Lower lobe of right lung (tissue), 2 donors: ENCODE results near the gene LHFPL6. TPM values are rescaled to one million over a fixed set of nuclear protein-coding genes. Genes with fewer than 3 reads are reported as not detected.

ENCODE experiments used
- ATAC-seq, 2 donors: fragments of 200-7000 bp; cut with Tn5 transposase; one replicate each; pipeline ENCODE4 v1.9.1; 2020 to 2022; ENCODE audit warnings: mild to moderate bottlenecking in 2 of 2, moderate library complexity in 2 of 2
- DNase-seq: peaks from one replicate; pipeline ENCODE4 v3.0.0-alpha.2; 2020
- H3K27ac ChIP-seq: fragments of 200-600 bp; one replicate; pipeline ENCODE4 v1.8.0; 2022
- H3K27me3 ChIP-seq: fragments of 200-600 bp; one replicate; pipeline ENCODE4 v1.8.0; 2022; ENCODE audit warnings: low read depth
- H3K36me3 ChIP-seq: fragments of 200-600 bp; one replicate; pipeline ENCODE4 v1.8.0; 2022; ENCODE audit warnings: mild to moderate bottlenecking
- H3K4me1 ChIP-seq: fragments of 200-600 bp; one replicate; pipeline ENCODE4 v1.8.0; 2022
- H3K4me3 ChIP-seq: fragments of 200-600 bp; one replicate; pipeline ENCODE4 v1.8.0; 2022; ENCODE audit warnings: mild to moderate bottlenecking
- H3K9me3 ChIP-seq: fragments of 200-600 bp; one replicate; pipeline ENCODE4 v1.8.0; 2022
- CTCF ChIP-seq: fragments of 200-600 bp; IDR thresholded peaks from one replicate; pipeline ENCODE4 v1.8.0; 2022; ENCODE audit warnings: antibody characterized with exemption, mild to moderate bottlenecking
- intact Hi-C: fragments of 100-400 bp; cut with DNase I; formaldehyde crosslinking; loops from one replicate; pipeline ENCODE4 v1.11.0; 2022
- total RNA-seq: library from RNA; stranded (reverse); fragmentation: NEBNext Ultra II Directional; extraction: Animal tissue kit (Norgen Biotek cat#: 25700); gene quantifications from one replicate; pipeline ENCODE4 v1.2.1, GENCODE V29; 2021
- donor health status: DM: no; HTN: yes; CAD: no; lungs with severe emphysema.

Gene LHFPL6
- total RNA-seq, 1 donor from 2014 or later, result 68.7 TPM

GRCh38 chr13:39499604-39500003 is 103.4 kb downstream of the LHFPL6 start:
- DNase-seq (no peak), ATAC-seq (no peak)
- Histone ChIP-seq H3K4me1 (peaks cover 11% of the 10 kb centered on the region), H3K27me3 (no peaks in the 10 kb centered on the region), H3K36me3 (no peaks in the 10 kb centered on the region), H3K9me3 (no peaks in the 10 kb centered on the region), H3K4me3 (no peak overlapping the region), H3K27ac (no peak overlapping the region)
- intact Hi-C loops, result no loop called here
- TF ChIP-seq CTCF, result no peak

- Histone ChIP-seq H3K27me3 (no peaks in the 10 kb centered on the region), H3K36me3 (no peaks in the 10 kb centered on the region), H3K4me1 (peaks cover 11% of the 10 kb centered on the region), H3K4me3 (no peak overlapping the region), H3K9me3 (no peaks in the 10 kb centered on the region), H3K27ac (no peak overlapping the region)
- DNase-seq, result no peak
- intact Hi-C loops, result no loop called here
- no peak for ATAC-seq
- TF ChIP-seq CTCF, result no peak
Measured at GRCh38 chr13:39498471-39499114, 104.4 kb downstream of the LHFPL6 start.

GRCh38 chr13:39496506-39496905 is 106.5 kb downstream of the LHFPL6 start:
- no peak for DNase-seq
- H3K36me3 ChIP-seq, result no peaks in the 10 kb centered on the region
- H3K9me3 ChIP-seq, result no peaks in the 10 kb centered on the region
- no peak for TF ChIP-seq CTCF
- H3K27me3 ChIP-seq, result no peaks in the 10 kb centered on the region
- H3K4me1 ChIP-seq, result peaks cover 7% of the 10 kb centered on the region
- intact Hi-C loops, result no loop called here
- no peak overlapping the region for H3K4me3 ChIP-seq
- no peak for ATAC-seq
- H3K27ac ChIP-seq, result no peak overlapping the region

GRCh38 chr13:39494633-39495032 is 108.4 kb downstream of the LHFPL6 start:
- Histone ChIP-seq H3K36me3 (no peaks in the 10 kb centered on the region), H3K4me3 (no peak overlapping the region), H3K9me3 (no peaks in the 10 kb centered on the region), H3K27ac (no peak overlapping the region), H3K4me1 (no peaks in the 10 kb centered on the region), H3K27me3 (no peaks in the 10 kb centered on the region)
- intact Hi-C loops, result no loop called here
- ATAC-seq (no peak), DNase-seq (no peak)
- TF ChIP-seq CTCF, result no peak

- intact Hi-C loops, result no loop called here
- no peak overlapping the region for H3K4me3 ChIP-seq
- no peak overlapping the region for H3K27ac ChIP-seq
- TF ChIP-seq CTCF, result no peak
- no peaks in the 10 kb centered on the region for H3K9me3 ChIP-seq
- no peaks in the 10 kb centered on the region for H3K36me3 ChIP-seq
- H3K4me1 ChIP-seq, result no peaks in the 10 kb centered on the region
- H3K27me3 ChIP-seq, result no peaks in the 10 kb centered on the region
- DNase-seq (no peak), ATAC-seq (no peak)
Measured at GRCh38 chr13:39494006-39494405, 109.0 kb downstream of the LHFPL6 start.
